ENCODE results near the gene TMPRSS9. TPM values are rescaled to one million over a fixed set of nuclear protein-coding genes. Genes with fewer than 3 reads are reported as not detected.
A peak's percentile ranks its signal among the peaks of the same experiment; 100 is the strongest.

The TMPRSS9 gene
- polyA plus RNA-seq, 3 donors: 0.12 to 0.30 TPM; not detected in 1

GRCh38 chr19:2417881-2418406 lies 57.9 kb downstream of the TMPRSS9 start:
- TF ChIP-seq CTCF (IDR thresholded peaks at IDR 0.05): no peak
- peaks cover 0 to 4% (median 0%) of the 10 kb centered on the region in 7 donors for H3K9me3 Mint-ChIP-seq
- intact Hi-C loops (cut with micrococcal nuclease): no loop called here
- Histone ChIP-seq H2AFZ (ENCODE audit: insufficient read depth, low read depth, low read length, poor library complexity, severe bottlenecking) (no peak overlapping the region), H3K4me3 (replicated peaks in 1 of 3; ENCODE audit: low read depth in 2 of 3, low read length in 3 of 3) (no peak overlapping the region), H3K4me2 (replicated peaks; ENCODE audit: extremely low read depth, low read length, poor library complexity, severe bottlenecking) (no peak overlapping the region), H3K79me2 (ENCODE audit: insufficient read depth, low read length) (peaks cover 4% of the 10 kb centered on the region), H4K20me1 (ENCODE audit: insufficient read depth, low read length) (no peaks in the 10 kb centered on the region), H3K36me3 (replicated peaks in 1 of 2; ENCODE audit: control insufficient read depth in 1 of 2, insufficient read depth in 2 of 2, low read length in 2 of 2) (peaks cover 0 to 2% of the 10 kb centered on the region in 2 donors), H3K9ac (ENCODE audit: insufficient read depth, low read length, poor library complexity, severe bottlenecking) (no peak overlapping the region), H3K9me3 (replicated peaks in 1 of 2; ENCODE audit: control insufficient read depth in 1 of 2, insufficient read depth in 1 of 2, low read length in 2 of 2) (no peaks in the 10 kb centered on the region), H3K4me1 (ENCODE audit: control insufficient read depth in 1 of 2, insufficient read depth in 2 of 2, low read length in 2 of 2) (peaks cover 3 to 4% of the 10 kb centered on the region in 2 donors), H3K27ac (ENCODE audit: low read depth in 1 of 2, low read length in 2 of 2) (no peak overlapping the region), H3K27me3 (ENCODE audit: control insufficient read depth in 2 of 2, insufficient read depth in 2 of 2, low read length in 2 of 2) (no peaks in the 10 kb centered on the region)
- 87% methylated on average over 10 of the region's 13 CpGs for WGBS (ENCODE audit: insufficient coverage)
- peaks cover 4% of the 10 kb centered on the region for H3K4me1 Mint-ChIP-seq
- DNase-seq: no peak
- H3K27me3 Mint-ChIP-seq (ENCODE audit: low read depth in 3 of 3): peaks cover 1 to 2% (median 2%) of the 10 kb centered on the region in 3 donors
- peaks cover 5 to 10% of the 10 kb centered on the region in 2 donors for H3K36me3 Mint-ChIP-seq
- peak overlapping the region in 1 of 7 donors; percentile 76 for H3K27ac Mint-ChIP-seq
- no peak overlapping the region for H3K4me3 Mint-ChIP-seq

DNA sequence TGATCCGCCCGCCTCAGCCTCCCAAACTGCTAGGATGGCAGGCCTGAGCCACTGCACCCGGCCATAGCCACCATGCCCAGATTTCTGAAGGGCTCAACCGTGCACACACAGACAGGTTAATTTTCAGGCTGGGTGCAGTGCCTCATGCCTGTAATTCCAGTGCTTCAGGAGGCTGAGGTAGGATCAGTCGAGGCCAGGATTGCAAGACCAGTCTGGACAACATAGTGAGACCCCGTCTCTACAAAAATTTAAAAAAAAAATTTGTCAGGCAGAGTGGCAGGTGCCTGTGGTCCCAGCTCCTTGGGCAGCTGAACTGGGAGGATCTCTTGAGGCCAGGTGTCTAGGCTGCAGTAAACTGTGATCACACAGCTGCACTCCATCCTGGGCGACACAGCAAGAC lies 59.7 kb downstream of the TMPRSS9 start:
- intact Hi-C loops (cut with micrococcal nuclease): no loop called here
- Histone ChIP-seq H2AFZ (ENCODE audit: insufficient read depth, low read depth, low read length, poor library complexity, severe bottlenecking) (no peak overlapping the region), H3K27ac (ENCODE audit: low read depth in 1 of 2, low read length in 2 of 2) (no peak overlapping the region), H3K36me3 (replicated peaks in 1 of 2; ENCODE audit: control insufficient read depth in 1 of 2, insufficient read depth in 2 of 2, low read length in 2 of 2) (peaks cover 4% of the 10 kb centered on the region in 2 donors), H3K9me3 (replicated peaks in 1 of 2; ENCODE audit: control insufficient read depth in 1 of 2, insufficient read depth in 1 of 2, low read length in 2 of 2) (no peaks in the 10 kb centered on the region), H3K4me2 (replicated peaks; ENCODE audit: extremely low read depth, low read length, poor library complexity, severe bottlenecking) (no peak overlapping the region), H3K9ac (ENCODE audit: insufficient read depth, low read length, poor library complexity, severe bottlenecking) (no peak overlapping the region), H3K4me1 (ENCODE audit: control insufficient read depth in 1 of 2, insufficient read depth in 2 of 2, low read length in 2 of 2) (peaks cover 3 to 4% of the 10 kb centered on the region in 2 donors), H4K20me1 (ENCODE audit: insufficient read depth, low read length) (peaks cover 12% of the 10 kb centered on the region), H3K27me3 (ENCODE audit: control insufficient read depth in 2 of 2, insufficient read depth in 2 of 2, low read length in 2 of 2) (no peaks in the 10 kb centered on the region), H3K79me2 (ENCODE audit: insufficient read depth, low read length) (peaks cover 4% of the 10 kb centered on the region), H3K4me3 (replicated peaks in 1 of 3; ENCODE audit: low read depth in 2 of 3, low read length in 3 of 3) (no peak overlapping the region)
- Mint-ChIP-seq H3K4me1 (peaks cover 7% of the 10 kb centered on the region), H3K36me3 (peaks cover 5 to 13% of the 10 kb centered on the region in 2 donors), H3K9me3 (peaks cover 0 to 4% (median 0%) of the 10 kb centered on the region in 7 donors), H3K27ac (peak overlapping the region in 1 of 7 donors; percentile 35), H3K4me3 (no peak overlapping the region), H3K27me3 (ENCODE audit: low read depth in 3 of 3) (peaks cover 0 to 4% (median 2%) of the 10 kb centered on the region in 3 donors)
- TF ChIP-seq CTCF (IDR thresholded peaks at IDR 0.05): no peak
- no peak for DNase-seq
- WGBS (ENCODE audit: insufficient coverage): 98% methylated on average over 7 of the region's 7 CpGs
